Kidney tubule cell (primary cell): ENCODE results near the gene CNOT6L.
A peak's percentile ranks its signal among the peaks of the same experiment; 100 is the strongest.

Experiments
- DNase-seq: peaks from one replicate; pipeline ENCODE4 v3.0.0-alpha.2; 2018; ENCODE audit warnings: low spot score

CNOT6L gene

GRCh38 chr4:77712675-77713074 is 106.5 kb downstream of the CNOT6L start:
- DNase-seq, result no peak

GRCh38 chr4:77711469-77711868 is 107.7 kb downstream of the CNOT6L start:
- DNase-seq, result no peak

GRCh38 chr4:77710684-77711083 is 108.5 kb downstream of the CNOT6L start:
- DNase-seq, result no peak

GRCh38 chr4:77710059-77710458 is 109.1 kb downstream of the CNOT6L start:
- DNase-seq, result no peak

GRCh38 chr4:77706717-77707116 is 112.5 kb downstream of the CNOT6L start:
- no peak for DNase-seq

- no peak for DNase-seq
Observed at GRCh38 chr4:77703666-77704065, 115.5 kb downstream of the CNOT6L start.

- no peak for DNase-seq
Observed at GRCh38 chr4:77701121-77701520, 118.0 kb downstream of the CNOT6L start.

GRCh38 chr4:77699731-77700210 is 119.4 kb downstream of the CNOT6L start:
- DNase-seq, result peak; percentile 87

GRCh38 chr4:77697860-77698590 is 121.1 kb downstream of the CNOT6L start:
- peak; percentile 78 for DNase-seq

- DNase-seq, result peak; percentile 91
Observed at GRCh38 chr4:77695774-77696173, 123.4 kb downstream of the CNOT6L start.

GRCh38 chr4:77692847-77693432 is 126.2 kb downstream of the CNOT6L start:
- no peak for DNase-seq

GRCh38 chr4:77681792-77682191 is 137.4 kb downstream of the CNOT6L start:
- DNase-seq, result no peak

- DNase-seq, result no peak
Observed at GRCh38 chr4:77676842-77677241, 142.3 kb downstream of the CNOT6L start.

- DNase-seq, result no peak
Observed at GRCh38 chr4:77671051-77671450, 148.1 kb downstream of the CNOT6L start.

- no peak for DNase-seq
Observed at GRCh38 chr4:77669946-77670590, 149.1 kb downstream of the CNOT6L start.

- DNase-seq, result no peak
Observed at GRCh38 chr4:77665381-77666069, 153.6 kb downstream of the CNOT6L start.
